22Rv1 (cell line): ENCODE results near the gene STAT5B.

ENCODE experiments used
- CTCF ChIP-seq: fragments of 450-650 bp; IDR thresholded peaks from 2 replicates; pipeline ENCODE4 v1.5.1; 2017; ENCODE audit warnings: mild to moderate bottlenecking
- ZFX ChIP-seq: fragments of 450-650 bp; IDR thresholded peaks from 2 replicates; pipeline ENCODE4 v1.6.1; 2017; ENCODE audit warnings: antibody characterized with exemption, borderline replicate concordance

- TF ChIP-seq CTCF: no peak
- TF ChIP-seq ZFX: no peak
These were observed 51.5 kb downstream of the STAT5B start for GRCh38 chr17:42224651-42225050.
